Fibroblast of gingiva (primary cell): ENCODE data around the gene PACS1.
"Not testable (repeated sequence)": the region's sequence is repeated elsewhere in the genome, so short reads cannot be mapped to it uniquely, and the experiment has no call there.

Source experiments
- DNase-seq: peaks from one replicate; pipeline ENCODE4 v3.0.0-alpha.2; 2011; ENCODE audit warnings: low read depth

PACS1 gene

DNA sequence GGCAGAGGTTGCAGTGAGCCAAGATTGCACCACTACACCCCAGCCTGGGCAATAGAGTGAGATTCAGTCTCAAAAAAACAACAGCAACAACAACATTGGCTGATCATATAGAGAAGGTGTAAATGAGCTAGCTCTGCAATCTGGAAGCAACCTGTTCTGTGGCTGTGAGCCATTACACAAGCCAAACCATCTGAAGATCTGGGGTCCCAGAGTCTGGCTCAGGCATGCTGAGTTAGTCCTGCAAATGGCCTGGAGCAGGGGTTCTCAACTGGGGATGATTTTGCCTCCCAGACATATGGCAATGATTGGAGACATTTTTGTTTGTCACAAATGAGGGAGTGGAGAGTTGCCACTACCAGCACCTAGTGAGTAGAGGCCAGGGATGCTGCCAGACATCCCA, 156.0 kb downstream of the PACS1 start:
- DNase-seq, result no peak

DNA sequence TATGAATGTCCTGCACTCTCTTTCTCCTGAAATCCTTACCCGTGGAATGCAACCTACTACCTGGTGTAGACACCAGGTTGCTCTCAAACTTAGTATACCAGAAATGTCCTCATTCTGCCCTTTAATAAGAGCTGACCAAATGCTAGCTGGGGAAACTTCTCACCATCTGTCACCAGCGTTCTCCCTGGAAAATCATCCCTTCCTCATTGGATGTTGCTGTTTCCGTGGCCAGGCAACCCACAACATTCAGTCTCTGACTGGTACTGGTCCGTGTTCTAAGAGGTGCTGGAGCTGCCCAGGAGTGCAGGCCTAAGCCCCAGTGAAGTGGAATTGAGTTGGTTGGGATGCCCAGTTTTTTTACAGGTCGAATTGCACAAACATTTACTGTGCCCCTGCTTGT, 157.6 kb downstream of the PACS1 start:
- no peak for DNase-seq

- DNase-seq, result no peak
Measured at GRCh38 chr11:66228521-66228920, 158.4 kb downstream of the PACS1 start.

- no peak for DNase-seq
Measured at GRCh38 chr11:66230156-66230555, 160.1 kb downstream of the PACS1 start.

DNA sequence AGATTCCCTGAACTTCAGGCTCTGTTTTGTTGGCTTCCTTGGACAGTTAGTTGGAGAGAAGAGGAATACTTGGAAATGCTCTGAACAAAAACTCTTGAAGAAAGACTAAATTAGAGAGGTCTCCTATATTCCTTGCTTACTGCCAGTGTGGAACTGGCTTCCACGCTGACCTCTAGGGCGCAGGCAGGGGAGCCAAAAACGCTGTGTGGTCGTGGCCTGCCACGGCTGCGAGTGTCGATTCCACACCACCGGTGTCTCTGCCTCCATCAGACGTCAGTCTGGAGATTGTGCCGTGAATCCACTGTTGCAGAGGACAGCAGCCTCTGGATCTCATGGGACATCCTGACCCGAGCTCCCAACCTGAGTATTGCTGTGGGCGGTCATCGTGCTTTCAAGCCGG, 160.9 kb downstream of the PACS1 start:
- no peak for DNase-seq

- DNase-seq, result no peak
Measured at GRCh38 chr11:66231561-66231960, 161.5 kb downstream of the PACS1 start.

DNA sequence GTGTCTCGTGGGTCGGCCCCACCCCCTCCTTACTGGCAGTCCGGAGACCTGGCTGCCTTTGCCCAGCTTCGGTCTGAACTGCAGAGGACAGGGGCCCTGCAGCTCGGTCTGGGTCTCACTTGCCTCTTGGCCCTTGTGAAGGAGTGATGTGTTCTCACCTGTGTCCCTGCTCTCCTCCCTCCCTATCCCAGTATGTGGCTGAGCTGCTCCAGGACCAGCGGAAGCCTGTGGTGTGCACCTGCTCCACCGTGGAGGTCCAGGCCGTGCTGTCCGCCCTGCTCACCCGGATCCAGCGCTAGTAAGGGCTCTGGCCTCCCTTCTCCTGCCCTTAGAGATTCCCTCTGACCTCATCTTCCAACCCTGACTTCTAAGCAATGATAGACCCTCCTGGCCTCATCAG, 162.7 kb downstream of the PACS1 start:
- no peak for DNase-seq

GRCh38 chr11:66233301-66233700, 163.2 kb downstream of the PACS1 start:
- no peak for DNase-seq

GRCh38 chr11:66235141-66235540, 165.1 kb downstream of the PACS1 start:
- DNase-seq, result no peak

GRCh38 chr11:66237867-66238266, 167.8 kb downstream of the PACS1 start:
- no peak for DNase-seq

GRCh38 chr11:66238786-66239413, 168.8 kb downstream of the PACS1 start:
- no peak for DNase-seq

- DNase-seq, result no peak
Measured at GRCh38 chr11:66239511-66239910, 169.4 kb downstream of the PACS1 start.

DNA sequence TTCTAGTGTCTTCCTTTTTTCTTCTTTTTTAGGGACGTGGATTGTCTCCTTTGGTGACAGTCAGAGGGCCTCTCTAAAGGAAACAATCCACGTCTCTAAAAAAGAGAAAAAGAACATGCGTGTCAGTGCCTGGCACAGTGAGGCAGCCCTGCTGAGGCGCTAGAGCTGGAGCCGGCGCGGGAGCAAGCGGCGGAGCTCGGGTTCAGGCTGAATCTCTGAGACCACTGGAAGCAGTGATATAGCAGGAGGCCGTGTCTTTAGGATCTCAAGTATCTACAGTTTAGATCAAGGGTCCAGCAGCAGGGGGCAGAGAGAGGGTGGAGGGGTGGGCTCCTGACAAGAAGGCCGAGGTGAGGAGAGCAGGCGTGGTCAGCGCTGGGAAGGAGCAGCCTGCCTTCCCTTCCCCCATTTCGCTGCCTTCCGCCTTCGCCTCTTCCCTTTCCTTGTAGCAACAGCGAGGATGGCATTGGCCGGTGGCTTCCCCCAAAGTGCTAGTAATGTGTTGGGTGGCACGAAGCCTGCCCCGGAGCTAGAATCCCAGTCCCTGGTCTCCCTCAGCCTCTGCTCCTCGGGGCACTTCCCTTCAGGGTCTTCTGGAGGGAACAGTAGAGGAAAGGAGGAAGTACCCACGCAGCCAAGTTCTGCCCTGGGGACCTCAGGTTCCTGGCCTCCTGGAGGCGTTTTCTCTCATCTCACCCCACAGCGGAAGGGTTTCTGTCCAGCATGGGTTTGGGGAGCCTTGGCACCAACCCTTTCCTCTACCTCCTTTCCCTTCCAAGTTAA, 170.1 kb downstream of the PACS1 start:
- no peak for DNase-seq

DNA sequence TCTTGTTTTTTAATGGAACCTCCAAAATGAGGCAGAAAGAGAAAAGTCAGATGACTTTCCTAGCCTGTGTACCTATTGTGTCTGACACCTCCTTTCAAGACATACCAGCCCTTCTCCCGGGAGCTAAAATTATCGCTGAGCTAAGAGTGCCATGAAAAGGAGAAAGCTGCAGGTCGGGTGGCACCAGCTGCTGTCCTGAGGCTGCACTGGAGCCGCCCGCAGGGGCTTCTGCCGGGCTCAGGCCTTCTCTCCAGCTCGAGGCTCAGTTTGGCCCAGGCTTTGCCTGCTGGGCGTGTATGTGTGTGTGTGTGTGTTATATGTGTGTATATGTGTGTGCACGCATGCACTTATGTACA, 170.7 kb downstream of the PACS1 start:
- DNase-seq, result no peak

DNA sequence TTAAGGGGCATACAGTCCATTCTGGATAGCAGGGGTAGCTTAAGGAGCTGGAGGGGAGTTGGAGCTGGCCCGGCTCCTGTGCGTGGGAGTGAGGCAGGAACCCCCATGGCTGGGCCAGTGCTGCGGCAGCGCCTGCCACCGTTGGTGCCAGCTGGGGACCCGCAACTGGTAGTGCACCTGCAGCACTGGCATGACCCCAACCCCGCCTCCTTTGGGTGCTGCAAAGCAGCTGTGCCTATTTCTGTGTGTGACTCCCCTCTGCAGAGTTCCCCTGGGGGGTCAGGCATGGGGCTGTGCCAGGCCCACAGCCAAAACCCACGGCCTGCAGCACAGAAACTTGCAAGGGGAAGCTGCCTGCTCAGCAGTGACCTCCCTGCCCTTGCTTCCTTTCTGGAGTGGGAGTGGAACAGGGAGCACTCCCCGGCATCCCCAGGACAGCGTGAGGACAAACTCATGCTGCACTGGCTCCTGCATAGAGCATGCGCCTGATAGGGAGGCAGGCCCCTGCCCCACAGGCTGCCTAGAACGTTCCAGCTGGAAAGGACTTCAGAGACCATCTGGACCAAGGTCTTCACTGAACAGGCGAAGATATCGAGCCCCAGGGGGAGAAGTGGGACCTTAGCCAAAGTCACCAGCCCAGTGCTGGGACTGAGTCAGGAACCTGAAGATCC, 172.2 kb downstream of the PACS1 start:
- DNase-seq, result no peak

GRCh38 chr11:66243782-66244535, 173.9 kb downstream of the PACS1 start:
- no peak for DNase-seq

DNA sequence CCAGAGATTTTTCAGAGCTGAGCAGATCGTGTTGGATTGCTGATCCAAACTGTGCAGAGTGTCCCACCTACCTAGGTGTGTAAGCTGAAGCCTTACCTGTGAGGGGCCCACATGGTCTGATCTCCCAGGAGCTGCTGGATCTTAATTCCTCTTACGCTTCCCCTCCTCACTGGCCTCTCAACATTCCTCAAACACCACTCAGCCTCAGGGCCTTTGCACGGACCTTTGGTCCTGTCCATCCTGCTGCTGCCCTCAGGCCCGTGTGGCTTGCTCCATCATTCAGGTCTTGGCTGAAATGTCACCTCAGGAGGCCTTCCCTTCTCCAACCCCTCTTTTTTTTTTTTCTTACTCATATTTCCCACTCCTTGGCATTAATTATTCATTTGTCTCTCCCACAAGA, 177.2 kb downstream of the PACS1 start:
- DNase-seq, result no peak

- no peak for DNase-seq
Measured at GRCh38 chr11:66247801-66248200, 177.7 kb downstream of the PACS1 start.

DNA sequence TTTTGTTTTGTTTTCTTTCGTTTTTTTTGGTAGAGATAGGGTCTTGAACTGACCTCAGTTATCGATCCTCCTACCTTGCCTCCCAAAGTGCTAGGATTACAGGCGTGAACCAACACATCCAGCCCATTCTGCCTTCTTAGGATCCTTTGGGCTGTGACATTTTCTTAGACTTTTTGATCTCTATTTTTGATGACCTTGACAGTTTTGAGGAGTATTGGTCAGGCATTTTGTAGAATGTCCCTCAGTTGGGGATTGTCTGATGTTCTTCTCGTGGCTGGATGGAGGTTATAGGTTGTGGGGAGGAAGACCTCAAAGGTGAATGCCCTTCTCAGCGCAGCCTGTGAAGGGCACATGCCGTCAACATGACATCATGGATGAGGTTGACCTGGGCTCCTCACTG, 178.8 kb downstream of the PACS1 start:
- no peak for DNase-seq

DNA sequence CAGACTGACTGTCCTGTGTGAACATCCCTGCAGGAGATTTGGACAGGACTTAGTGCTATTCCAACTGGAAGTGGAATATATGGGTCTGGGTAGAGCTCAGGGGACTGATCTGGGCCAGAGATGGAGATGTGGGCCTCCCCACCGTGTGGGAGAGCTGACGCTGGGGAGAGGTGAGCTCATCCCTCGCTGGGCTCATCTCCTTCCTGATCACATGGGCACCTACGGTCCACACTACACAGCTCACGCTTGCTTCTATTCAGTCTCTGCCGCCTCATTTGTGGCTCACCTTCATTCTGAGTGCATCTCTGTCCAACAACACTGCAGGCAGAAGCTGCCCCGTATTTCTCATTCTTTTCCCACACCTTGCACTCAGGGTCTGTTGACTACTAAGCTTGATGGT, 181.7 kb downstream of the PACS1 start:
- DNase-seq, result no peak

GRCh38 chr11:66253081-66253480, 183.0 kb downstream of the PACS1 start:
- DNase-seq, result not testable (repeated sequence)

GRCh38 chr11:66258473-66258893, 188.4 kb downstream of the PACS1 start:
- no peak for DNase-seq

DNA sequence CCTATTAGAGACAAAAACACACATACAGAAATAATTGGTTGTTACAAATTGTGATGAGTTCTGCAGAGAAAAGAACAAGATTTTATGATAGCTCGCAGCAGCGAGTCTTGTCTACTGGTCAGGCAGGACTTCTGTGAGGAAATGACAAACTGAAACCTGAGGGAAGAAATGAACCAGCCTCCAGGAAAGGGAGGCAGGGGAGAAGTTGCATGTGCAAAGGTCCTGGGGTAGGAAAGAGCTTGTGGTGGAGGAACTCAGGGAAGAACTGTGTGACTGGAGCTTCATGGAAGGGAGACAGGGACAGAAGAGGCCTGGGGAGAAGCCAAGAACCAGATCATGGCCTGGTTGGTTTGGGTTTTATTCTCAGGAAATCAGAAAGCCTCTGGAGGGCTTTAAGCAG, 189.2 kb downstream of the PACS1 start:
- no peak for DNase-seq
